AG04449 (cell line): ENCODE data around the gene RPL18.

Experiments used
- CTCF ChIA-PET: fragments of 350-600 bp; formaldehyde crosslinking; extraction: SDS; loops from one replicate; lab custom pipeline; 2021; ENCODE audit warnings: antibody characterized with exemption; lab: Yijun Ruan, JAX
- POLR2A ChIA-PET: fragments of 400-600, 350-600 bp; formaldehyde crosslinking; extraction: SDS; loops from one replicate; lab custom pipeline; 2020; ENCODE audit warnings: antibody characterized with exemption, inconsistent platforms; lab: Yijun Ruan, JAX
- DNase-seq: peaks from one replicate; pipeline ENCODE4 v3.0.0-alpha.2; 2010; ENCODE audit warnings: low read depth, low spot score
- H3K4me3 ChIP-seq: 2 replicates; pipeline ENCODE4 v1.5.1; 2011; ENCODE audit warnings: low read depth, mild to moderate bottlenecking, control low read depth, low read length
- TF ChIP-seq, protein P1 (sequence below): IDR thresholded peaks from one replicate; pipeline ENCODE4 v1.5.1; 2011; ENCODE audit warnings: mild to moderate bottlenecking, moderate library complexity, low read length, control low read depth, inconsistent platforms; ENCODE audit not compliant: insufficient read depth; ENCODE audit errors: missing control alignments

RPL18 gene

DNA sequence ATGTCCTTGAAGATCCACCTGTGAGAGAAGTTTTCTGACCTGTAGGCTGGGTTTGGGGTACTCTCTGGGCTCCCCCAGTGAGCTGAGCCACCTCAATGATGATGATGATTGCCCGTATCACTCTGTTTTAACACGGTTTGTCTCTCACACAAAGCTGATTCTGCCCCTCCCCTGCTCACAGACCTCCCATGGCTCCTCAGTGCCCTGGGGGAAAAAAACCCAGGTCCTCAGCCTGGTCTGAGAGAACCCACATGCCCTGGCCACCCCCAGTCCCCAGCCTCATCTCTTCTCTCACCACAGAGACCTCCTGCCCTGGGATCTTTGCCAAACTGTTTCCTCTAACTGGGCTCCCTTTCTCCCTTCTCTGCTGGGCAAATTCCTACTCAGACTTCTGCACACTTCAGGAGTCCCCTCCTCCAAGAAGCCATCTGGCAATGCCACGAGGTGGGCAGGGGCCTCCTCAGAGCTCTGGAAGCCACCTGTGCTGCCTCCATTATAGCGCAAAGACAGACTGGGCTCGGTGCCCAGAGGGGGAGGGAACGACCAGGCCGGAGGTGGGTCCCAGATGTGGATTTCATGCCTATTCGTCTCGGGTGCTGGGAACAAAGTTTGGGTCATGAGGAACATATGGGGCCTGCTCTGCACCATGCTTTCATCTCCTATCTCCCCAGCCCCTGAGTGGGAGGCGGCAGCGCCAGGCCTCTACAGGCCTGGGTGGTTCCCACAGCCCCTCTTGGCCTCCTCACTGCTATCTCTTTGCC lies 35.5 kb upstream of the RPL18 start:
- ChIA-PET POLR2A (no interaction called here), CTCF (interaction anchor here (1.5 to 2.0 kb wide), 2 partner anchors 9 to 21 kb away, joined by 5 to 9 read pairs; no protein-coding TSS in a partner anchor)
- no peak for DNase-seq
- no peak overlapping the region for H3K4me3 ChIP-seq
- TF ChIP-seq, protein P1, sequence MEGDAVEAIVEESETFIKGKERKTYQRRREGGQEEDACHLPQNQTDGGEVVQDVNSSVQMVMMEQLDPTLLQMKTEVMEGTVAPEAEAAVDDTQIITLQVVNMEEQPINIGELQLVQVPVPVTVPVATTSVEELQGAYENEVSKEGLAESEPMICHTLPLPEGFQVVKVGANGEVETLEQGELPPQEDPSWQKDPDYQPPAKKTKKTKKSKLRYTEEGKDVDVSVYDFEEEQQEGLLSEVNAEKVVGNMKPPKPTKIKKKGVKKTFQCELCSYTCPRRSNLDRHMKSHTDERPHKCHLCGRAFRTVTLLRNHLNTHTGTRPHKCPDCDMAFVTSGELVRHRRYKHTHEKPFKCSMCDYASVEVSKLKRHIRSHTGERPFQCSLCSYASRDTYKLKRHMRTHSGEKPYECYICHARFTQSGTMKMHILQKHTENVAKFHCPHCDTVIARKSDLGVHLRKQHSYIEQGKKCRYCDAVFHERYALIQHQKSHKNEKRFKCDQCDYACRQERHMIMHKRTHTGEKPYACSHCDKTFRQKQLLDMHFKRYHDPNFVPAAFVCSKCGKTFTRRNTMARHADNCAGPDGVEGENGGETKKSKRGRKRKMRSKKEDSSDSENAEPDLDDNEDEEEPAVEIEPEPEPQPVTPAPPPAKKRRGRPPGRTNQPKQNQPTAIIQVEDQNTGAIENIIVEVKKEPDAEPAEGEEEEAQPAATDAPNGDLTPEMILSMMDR = no peak

DNA sequence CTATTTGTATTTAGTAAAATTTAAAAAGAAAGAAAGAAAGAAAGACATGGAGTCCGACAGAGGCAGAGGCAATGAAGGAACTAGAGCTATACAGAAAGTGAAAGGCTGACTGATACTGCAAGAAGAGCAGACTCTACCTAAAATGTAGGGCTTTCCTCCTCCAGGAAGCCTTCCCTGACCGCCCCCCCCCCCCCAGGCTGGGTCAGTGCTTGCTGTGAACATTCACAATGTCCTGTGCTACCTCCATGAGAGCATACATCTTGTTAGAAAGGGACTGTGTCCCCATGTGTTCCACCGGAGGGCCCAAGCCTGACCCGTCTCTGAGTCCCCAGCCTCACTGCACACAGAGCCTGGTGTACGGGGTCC lies 32.7 kb upstream of the RPL18 start:
- CTCF ChIA-PET = interaction anchor here (0.7 to 2.1 kb wide), 2 partner anchors 24 to 26 kb away, joined by 3 to 7 read pairs; no protein-coding TSS in a partner anchor
- TF ChIP-seq, protein P1 = no peak
- POLR2A ChIA-PET = interaction anchor here (0.6 kb wide), 1 partner anchor 227 kb away, joined by 4 read pairs; no protein-coding TSS in a partner anchor
- no peak overlapping the region for H3K4me3 ChIP-seq
- no peak for DNase-seq

DNA sequence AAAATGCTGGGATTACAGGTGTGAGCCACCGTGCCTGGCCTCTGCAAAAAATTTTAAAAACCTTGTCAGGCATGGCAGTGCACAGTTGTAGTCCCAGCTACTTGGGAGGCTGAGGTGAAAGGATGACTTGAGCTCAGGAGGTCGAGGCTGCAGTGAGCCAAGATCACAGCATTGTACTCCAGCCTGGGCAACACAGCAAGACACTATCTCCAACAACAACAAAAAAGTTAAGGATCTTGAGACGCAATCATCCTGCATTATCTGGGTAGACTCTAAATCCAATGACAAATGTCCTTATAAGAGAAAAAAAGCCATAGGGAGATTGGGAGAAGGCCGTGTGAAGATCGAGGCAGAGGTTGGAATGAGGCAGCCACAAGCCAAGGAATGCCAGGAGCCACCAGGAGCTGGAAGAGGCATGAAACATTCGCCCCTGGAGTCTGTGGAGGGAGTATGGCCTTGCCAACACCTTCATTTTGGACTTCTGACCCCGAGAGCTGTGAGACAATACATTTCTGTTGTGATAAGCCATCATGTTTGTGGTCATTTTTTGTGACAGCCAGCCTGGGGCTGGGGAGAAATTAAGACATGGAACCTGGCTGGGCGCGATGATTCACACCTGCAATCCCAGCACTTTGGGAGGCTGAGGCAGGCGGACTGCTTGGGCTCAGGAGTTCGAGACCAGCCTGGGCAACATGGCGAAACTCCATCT lies 32.1 kb upstream of the RPL18 start:
- TF ChIP-seq, protein P1 = no peak
- POLR2A ChIA-PET = interaction anchor here (0.6 kb wide), 1 partner anchor 227 kb away, joined by 4 read pairs; no protein-coding TSS in a partner anchor
- DNase-seq = no peak
- CTCF ChIA-PET = interaction anchor here (0.7 to 2.1 kb wide), 2 partner anchors 24 to 26 kb away, joined by 3 to 7 read pairs; no protein-coding TSS in a partner anchor
- H3K4me3 ChIP-seq = no peak overlapping the region

DNA sequence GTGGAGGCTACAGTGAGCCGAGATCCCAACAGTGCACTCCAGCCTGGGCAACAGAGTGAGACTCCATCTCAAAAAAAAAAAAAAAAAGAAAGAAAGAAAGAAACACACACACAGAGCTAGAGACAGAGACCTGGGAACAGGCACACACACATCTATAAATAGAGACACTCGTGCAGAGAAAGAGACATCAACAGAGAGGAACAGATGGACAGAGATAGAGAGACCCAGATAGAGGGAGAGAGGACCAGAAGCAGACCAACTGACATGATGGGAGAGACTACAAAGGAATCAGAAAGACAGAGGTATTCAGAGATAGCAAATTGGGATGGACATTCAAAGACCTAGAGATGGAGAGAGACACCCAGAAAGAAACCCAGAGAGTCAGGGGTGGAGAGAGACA lies 29.2 kb upstream of the RPL18 start:
- TF ChIP-seq, protein P1 = no peak
- CTCF ChIA-PET = interaction anchor here (1.2 to 1.5 kb wide), 2 partner anchors 10 to 194 kb away, joined by 3 to 5 read pairs; no protein-coding TSS in a partner anchor
- no peak overlapping the region for H3K4me3 ChIP-seq
- DNase-seq = no peak
- POLR2A ChIA-PET = no interaction called here

DNA sequence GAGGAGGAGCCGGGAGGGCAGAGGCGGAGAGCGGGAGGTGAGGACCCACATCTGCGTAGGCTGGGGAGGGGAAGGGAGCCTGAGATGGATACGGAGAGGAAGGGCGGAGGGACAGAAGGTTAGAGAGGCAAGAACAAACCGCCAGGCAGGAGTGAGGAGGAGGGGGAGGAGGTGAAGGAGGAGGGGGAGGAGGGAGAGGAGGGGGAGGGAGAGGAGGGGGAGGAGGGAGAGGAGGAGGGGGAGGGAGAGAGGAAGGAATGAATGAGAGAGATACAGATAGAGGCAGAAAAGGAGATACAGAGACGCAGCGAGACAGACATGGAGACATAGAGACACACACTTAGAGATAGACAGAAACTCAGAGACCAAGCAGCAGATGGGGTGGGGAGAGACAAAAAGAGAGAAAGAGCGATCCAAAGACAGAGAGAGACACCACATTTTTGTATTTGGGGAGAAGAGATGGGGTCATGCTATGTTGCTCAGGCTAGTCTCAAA lies 27.8 kb upstream of the RPL18 start:
- TF ChIP-seq, protein P1 = no peak
- ChIA-PET POLR2A (no interaction called here), CTCF (interaction anchor here (1.0 to 3.1 kb wide), 7 partner anchors 10 to 202 kb away, joined by 3 to 40 read pairs (median 21); partner anchors contain the start of gene NTN5)
- H3K4me3 ChIP-seq = peak overlapping the region; percentile 57
- DNase-seq = no peak
